ENCODE measurements around the gene AGAP1.

Gene AGAP1

DNA sequence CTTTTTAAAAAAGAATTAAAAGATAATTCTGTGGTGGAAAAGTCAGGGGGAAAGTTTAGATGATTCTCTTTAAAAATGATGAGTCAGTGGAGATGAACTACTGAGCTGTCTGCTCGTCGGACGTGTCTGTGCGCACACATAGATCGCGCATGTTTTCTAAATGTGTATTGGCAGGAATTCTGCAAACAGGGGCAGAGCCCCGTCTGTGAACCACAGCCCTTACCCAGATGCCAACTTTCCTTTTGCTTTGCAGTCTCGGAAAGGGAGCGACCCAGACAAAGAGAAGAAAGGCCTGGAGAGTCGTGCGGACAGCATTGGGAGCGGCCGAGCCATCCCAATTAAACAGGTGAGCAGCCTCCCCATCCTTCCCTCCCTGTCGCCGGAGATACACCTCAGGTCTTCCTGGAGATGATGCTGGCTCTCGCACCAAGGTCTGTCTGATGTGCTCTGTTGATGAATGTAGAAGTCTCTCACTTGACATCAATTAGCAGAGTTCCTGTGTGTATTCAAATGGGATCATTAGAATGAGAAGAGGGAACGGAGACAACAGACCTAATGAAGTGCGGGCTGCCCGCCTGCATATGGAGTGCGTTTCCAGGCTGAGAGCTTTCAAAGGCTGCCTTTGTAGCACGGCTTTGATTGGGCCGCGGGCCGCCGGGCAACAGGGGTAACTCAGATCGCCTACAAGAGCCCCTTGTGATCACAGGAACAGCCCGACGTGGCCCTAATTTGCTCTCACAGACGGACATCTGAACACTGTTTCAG lies 313.3 kb downstream of the AGAP1 start:
- DNase-seq (ENCODE audit: low read depth, low spot score) = peak; percentile 52

DNA sequence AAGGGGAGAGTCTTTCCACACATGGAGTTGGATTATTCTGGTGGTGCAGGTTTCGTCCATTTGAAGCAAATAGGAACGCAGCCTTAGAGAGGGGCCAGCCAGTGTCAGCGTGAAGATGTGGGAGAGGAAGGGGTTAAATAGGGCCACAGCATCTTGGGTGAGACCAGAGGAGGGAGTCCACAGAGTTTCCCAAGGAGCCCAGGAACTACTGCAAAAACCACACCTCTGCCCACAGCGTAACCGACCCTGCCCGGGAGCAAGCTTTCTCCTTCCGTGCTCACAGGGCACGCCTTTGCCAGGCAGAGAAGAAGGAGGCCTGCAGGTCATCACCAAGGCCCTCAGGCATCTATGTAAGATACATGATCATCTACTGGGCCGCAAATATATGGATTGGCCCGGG lies 314.5 kb downstream of the AGAP1 start:
- DNase-seq (ENCODE audit: low read depth, low spot score) = no peak

GRCh38 chr2:235810252-235810651 lies 316.4 kb downstream of the AGAP1 start:
- DNase-seq (ENCODE audit: low read depth, low spot score) = no peak

DNA sequence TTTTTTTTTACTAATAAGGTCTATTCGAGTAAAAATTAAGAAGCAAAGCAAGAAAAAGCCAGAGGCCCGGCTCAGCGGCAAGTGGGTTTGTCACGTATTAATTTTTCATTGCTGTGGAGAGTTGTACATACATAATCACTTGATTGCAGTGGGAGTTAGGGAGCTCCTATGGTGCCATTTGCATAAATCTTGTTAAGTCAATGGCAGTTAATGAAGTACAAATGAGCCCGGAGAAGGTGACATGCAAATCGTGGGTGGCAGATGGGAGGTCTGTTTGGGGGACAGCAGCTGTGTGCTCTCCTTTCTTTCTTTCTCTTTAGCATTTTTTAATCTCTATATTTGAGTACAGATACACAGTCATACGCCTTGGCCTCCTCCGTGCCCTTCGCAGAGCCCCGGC lies 317.0 kb downstream of the AGAP1 start:
- no peak for DNase-seq (ENCODE audit: low read depth, low spot score)

- DNase-seq (ENCODE audit: low read depth, low spot score) = no peak
Measured at GRCh38 chr2:235811446-235812184, 317.8 kb downstream of the AGAP1 start.

DNA sequence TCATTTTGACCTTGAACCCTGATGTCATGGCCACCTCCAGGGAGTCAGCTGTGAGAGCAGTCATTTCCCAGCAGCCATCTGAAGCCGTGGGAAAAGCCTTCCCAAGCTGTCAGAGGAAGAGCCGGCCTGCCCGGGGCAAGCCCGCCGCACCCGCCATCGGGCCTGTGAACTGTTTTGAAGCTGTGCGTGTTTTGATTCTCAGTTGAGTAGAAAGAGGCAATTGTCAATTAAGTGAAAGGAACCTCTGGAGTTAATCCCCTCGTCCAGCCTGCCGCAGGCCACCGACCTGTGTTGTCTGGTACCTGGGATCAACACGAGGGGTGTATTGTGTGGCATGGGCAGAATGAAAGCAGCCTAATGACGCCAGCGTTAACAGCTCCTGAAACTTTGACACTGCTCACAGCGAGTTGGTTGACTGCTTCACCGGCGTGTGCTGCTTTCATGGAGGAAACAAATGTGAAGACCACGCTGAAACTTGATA lies 318.4 kb downstream of the AGAP1 start:
- DNase-seq (ENCODE audit: low read depth, low spot score) = no peak

DNA sequence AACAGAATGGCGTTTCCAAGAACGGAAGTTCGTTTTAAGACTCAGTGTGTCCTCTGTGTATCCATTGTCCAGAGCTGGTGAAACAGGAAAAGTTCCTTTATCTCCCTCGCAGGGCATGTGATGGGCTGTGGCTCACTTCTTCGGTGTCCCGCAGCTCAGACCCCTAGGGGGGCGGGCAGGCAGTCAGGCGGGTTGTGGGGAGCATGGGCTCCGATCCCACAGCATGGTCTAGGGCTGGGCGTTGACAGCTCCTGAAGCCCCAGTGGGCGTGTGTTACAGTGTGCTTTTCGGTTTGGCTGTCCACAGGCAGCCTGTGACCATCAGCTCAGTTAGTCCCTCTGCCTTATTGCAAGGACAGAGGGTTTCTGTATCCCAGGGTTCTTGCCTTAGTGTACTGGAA lies 319.6 kb downstream of the AGAP1 start:
- no peak for DNase-seq (ENCODE audit: low read depth, low spot score)

GRCh38 chr2:235820571-235820970 lies 326.7 kb downstream of the AGAP1 start:
- no peak for DNase-seq (ENCODE audit: low read depth, low spot score)

- DNase-seq (ENCODE audit: low read depth, low spot score) = no peak
Measured at GRCh38 chr2:235824331-235824730, 330.5 kb downstream of the AGAP1 start.

DNA sequence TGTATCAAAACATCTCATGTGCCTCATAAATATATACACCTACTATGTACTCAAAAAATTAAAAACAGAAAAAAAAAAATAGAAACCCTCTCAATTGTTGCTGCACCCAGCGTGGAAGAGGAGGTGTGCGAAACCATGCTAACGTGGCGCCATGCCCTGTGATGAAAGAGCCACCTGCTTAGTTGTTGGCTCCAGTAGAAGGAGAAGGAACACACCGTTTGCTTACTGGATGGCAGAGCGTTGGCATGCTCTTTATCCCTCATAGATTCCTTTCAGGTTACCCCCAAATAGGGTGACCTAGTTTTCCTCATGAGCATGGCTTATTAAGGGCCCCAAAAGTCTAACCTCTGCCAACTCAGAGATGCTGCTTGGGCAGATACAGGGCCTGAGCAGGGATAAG lies 332.1 kb downstream of the AGAP1 start:
- no peak for DNase-seq (ENCODE audit: low read depth, low spot score)

- DNase-seq (ENCODE audit: low read depth, low spot score) = no peak
Measured at GRCh38 chr2:235826826-235827225, 333.0 kb downstream of the AGAP1 start.

- no peak for DNase-seq (ENCODE audit: low read depth, low spot score)
Measured at GRCh38 chr2:235827585-235827992, 333.7 kb downstream of the AGAP1 start.

- DNase-seq (ENCODE audit: low read depth, low spot score) = no peak
Measured at GRCh38 chr2:235829726-235830125, 335.9 kb downstream of the AGAP1 start.

- no peak for DNase-seq (ENCODE audit: low read depth, low spot score)
Measured at GRCh38 chr2:235831755-235832154, 337.9 kb downstream of the AGAP1 start.

- DNase-seq (ENCODE audit: low read depth, low spot score) = no peak
Measured at GRCh38 chr2:235832941-235833340, 339.1 kb downstream of the AGAP1 start.

DNA sequence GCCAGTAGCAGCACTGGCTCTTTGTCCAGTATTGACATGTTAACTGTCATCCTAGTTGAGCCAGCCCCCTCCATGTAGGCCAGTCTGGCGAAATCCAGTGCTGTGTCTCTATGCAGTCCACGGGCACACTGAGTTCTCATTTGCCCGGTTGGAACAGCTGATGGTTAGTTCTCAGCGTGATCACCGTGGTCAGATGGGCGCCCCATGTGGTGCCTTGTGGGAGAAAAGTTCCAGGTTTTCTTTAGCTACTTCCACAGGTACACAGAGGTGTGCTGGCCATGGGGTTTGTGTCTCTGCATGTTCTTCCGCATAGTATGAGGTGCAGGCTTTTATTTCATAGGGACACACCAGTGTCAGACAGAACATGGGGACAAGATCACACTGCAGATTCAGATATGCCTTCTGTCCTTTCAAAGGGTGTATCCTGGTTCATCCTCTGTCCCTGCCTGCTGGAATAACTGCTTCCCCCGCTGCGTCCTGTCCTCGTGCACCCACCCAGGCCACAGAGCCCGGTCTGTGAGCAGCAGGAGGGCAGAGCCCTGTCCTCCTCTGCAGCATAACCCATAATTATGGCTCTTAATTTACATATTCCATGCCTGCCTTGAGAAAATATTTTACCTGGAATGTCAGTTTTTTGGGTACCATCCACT lies 340.3 kb downstream of the AGAP1 start:
- no peak for DNase-seq (ENCODE audit: low read depth, low spot score)

DNA sequence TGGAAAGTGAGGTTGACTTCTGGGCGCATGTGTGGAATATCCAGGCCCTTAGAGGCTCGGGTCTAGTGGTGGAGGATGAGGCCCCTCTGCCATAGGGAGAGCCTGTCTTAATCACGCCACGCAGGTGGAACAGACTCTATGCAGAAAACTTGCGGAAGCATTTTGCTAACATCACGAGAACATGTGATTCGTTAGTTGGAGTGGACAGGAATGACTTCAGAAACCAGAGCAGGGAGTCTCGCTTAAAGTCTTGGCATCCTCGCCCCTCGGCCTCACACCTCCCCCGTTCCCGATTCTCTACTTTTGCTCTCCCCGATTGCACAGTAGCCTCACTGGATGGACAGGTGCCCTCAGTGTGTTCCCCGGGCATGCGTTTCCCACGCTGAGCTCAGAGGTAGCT lies 340.9 kb downstream of the AGAP1 start:
- no peak for DNase-seq (ENCODE audit: low read depth, low spot score)

- no peak for DNase-seq (ENCODE audit: low read depth, low spot score)
Measured at GRCh38 chr2:235835810-235836209, 342.0 kb downstream of the AGAP1 start.

GRCh38 chr2:235836491-235836911 lies 342.7 kb downstream of the AGAP1 start:
- DNase-seq (ENCODE audit: low read depth, low spot score) = no peak

GRCh38 chr2:235839226-235839625 lies 345.4 kb downstream of the AGAP1 start:
- DNase-seq (ENCODE audit: low read depth, low spot score) = no peak

DNA sequence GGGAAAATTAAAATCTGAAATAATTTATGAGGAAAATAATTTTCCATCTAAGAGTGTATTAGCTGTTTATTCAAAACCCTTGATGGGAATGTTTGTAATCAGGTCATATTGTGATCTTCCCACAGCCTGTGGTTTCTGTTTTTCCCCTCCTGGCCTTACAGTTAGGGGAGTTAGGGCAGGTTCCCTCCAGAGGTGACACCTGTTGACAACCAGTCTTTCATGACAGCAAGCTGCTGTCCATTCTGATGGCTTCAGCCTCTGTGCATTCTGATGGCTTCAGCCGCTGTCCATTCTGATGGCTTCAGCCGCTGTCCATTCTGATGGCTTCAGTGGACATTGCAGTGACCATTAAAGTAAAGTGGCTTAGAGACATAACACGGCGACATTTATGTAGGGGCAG lies 346.1 kb downstream of the AGAP1 start:
- DNase-seq (ENCODE audit: low read depth, low spot score) = no peak

DNA sequence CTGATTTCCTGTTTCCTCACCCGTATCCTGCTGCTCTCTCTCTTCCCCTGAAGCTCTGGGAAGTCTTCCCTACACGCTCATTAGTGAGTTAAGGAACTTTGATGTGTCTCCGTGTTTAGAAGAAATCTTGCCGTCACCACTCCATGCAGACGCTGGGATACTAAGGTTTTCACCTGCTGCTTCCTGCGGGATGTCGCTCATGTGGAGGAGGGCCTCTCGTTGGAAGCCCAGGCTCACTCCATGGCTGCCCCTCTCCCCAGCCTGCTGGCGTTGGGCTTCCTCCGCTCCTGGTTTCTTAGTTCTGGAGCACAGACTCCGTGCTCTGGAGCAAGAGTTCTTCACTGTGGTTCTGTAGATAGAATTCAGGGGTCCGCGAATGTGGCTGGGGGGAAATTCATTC lies 348.0 kb downstream of the AGAP1 start:
- DNase-seq (ENCODE audit: low read depth, low spot score) = no peak

- no peak for DNase-seq (ENCODE audit: low read depth, low spot score)
Measured at GRCh38 chr2:235842941-235843340, 349.1 kb downstream of the AGAP1 start.
